Raji (cell line): ENCODE results near the gene S100A13.

Experiments
- POLR2A ChIP-seq: IDR thresholded peaks from 2 replicates; pipeline ENCODE4 v1.6.1; 2011; ENCODE audit warnings: low read depth, low read length, control low read depth; ENCODE audit not compliant: insufficient read depth

S100A13 gene

DNA sequence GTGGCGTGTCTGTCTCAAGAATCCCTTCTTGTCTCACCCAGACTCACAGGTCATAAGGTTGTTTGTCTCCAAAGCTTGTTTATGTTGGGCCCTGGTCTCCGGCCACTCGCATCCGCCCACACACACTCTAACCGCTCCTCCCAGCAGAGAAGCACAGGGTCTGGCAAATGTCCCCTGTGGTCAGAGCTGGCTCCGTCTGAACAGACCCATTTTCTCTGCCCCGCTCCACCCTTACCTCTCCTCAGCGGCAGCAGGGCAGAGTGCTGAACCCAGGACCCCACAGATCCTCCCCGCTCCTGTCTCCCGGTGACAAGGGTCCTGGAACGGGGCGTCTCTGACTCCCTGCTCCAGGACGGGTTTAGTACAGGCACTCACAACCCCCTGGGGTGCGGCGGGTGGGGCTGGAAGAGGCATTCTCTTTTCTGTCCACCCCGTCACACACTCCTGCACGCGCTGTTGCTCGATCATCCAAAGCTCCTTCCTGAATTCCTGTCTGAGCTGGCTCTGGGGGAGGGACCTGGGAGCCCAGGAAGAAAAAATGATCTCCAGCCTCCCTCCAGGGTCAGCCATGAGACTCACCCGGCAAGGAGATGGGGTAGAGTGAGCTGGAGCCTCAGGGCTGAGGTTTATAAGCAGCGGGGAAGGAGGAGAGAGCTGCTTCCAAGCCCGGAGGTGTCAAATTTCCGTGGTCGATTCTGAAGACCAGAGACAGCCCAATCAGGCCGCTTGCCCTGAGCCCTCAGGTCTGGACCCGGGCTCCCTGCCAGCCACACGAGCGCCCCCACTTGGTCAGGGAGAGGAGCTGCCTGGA lies at the start of gene S100A13:
S100A13 (minus strand) TSS at position 602 of the 811 bp plus-strand sequence. CDS start 1,033 bp downstream, outside the sequence.
- TF ChIP-seq POLR2A, result no peak

DNA sequence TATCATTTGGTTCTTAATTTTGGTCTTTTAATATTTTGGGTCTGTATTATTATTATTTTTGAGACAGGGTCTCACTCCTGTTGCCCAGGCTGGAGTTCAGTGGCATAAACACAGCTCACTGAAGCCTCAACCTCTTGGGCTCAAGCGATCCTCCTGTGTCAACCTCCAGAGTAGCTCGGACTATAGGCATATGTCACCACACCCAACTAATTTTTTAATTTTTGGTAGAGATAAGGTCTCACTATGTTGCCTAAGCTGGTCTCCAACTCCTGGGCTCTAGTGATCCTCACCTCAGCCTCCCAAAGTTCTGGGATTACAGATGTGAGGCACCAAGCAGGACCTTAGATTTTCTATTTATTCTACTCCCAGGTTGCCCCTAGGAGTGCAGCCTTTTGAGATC lies 46.2 kb upstream of the S100A13 start:
- no peak for TF ChIP-seq POLR2A

GRCh38 chr1:153670859-153671627 lies 43.7 kb upstream of the S100A13 start, which contains the start of gene ILF2:
Gene ILF2 (minus strand): TSS chr1:153670993. CDS start chr1:153670922, 71 bp downstream.
- peak; percentile 92 for TF ChIP-seq POLR2A

DNA sequence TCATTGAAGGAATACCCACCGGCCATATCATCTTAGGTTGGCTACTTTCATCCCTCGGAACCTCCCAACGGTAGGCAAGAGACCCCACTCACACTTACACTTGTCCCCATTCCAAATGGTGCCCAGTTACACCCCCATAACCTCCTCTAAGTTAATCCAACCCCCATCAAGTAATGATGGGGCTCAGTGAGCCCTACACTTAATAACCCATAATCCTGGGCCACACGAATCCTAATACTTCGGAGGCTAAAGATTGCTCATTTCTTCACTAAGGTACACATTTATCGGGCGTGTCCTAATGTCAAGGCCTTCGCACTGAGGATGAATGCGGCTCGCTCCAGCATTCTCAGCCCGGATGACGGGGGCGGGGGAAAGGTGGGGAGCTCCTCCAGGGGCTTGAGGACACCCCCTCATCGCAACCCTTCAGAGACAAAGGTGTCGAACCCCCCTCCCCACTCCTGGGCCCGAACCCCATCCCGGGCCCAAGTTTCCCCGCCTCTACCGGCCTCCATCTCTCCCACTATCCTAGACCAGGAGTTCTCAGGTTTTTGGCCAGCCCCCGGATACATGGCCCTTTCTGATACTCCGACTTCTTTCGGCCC lies 43.1 kb upstream of the S100A13 start:
- no peak for TF ChIP-seq POLR2A

GRCh38 chr1:153669606-153670005 lies 42.3 kb upstream of the S100A13 start:
- TF ChIP-seq POLR2A, result no peak

- no peak for TF ChIP-seq POLR2A
Observed at GRCh38 chr1:153667439-153667838, 40.1 kb upstream of the S100A13 start.

DNA sequence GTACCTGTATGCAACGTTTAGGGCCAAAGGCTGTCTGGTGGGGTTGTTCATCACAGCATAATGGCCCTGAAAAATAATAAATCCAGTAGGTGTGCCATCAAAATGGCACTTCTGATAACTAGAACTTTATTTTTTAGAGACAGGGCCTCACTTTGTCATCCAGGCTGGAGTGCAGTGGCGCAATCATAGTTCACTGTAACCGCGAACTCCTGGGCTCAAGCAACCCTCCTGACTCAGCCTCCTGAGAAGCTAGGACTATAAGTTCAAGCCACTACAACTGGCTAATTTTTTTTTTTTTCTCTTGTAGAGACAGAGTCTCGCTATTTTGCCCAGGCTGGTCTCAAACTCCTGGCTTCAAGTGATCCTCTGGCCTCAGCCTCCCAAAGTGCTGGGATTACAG lies 35.9 kb upstream of the S100A13 start:
- TF ChIP-seq POLR2A, result no peak

DNA sequence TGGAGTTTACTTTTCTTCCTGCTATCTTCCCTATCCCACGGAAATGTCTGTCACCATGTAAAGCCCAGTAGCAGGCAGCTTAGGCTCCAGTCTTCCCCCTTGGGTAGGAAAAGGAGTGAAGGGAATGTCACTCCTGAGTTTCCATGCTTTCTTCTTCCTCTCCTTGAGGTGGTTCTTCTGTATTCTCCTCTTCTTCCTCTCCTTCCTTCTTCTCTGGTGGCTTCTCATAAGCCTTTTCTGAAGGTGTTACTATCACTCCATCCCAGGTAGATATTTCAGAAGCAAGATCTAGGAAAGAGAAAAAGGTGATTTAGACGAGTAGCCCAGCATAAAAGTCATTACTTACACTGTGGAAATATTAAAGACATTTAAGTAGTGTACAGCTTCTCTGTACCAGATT lies 35.0 kb upstream of the S100A13 start:
- no peak for TF ChIP-seq POLR2A

GRCh38 chr1:153661111-153661708 lies 33.9 kb upstream of the S100A13 start:
- no peak for TF ChIP-seq POLR2A

GRCh38 chr1:153659656-153660055 lies 32.4 kb upstream of the S100A13 start:
- TF ChIP-seq POLR2A, result no peak

DNA sequence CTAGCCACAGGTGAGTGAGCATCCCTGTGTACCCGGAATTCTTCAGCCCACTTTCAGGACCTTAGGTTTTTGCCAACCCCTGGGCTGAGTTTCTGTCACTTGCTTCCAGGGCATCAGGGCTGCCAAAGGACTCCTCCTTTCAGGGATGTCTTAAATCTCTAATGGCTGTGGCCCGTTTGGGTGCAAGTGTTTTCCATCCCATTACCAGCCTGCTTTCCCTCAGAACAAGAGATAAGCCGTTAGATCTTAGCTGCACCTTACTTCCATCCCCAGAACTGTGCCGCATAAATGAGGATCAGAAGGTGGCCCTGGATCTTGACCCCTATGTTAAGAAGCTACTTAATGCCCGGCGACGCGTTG lies 31.9 kb upstream of the S100A13 start:
- no peak for TF ChIP-seq POLR2A

- TF ChIP-seq POLR2A, result peak; percentile 83
Observed at GRCh38 chr1:153658400-153659174, 31.3 kb upstream of the S100A13 start, which contains the start of gene SNAPIN. Gene SNAPIN (plus strand): TSS chr1:153658703. CDS start chr1:153658744, 41 bp downstream.

DNA sequence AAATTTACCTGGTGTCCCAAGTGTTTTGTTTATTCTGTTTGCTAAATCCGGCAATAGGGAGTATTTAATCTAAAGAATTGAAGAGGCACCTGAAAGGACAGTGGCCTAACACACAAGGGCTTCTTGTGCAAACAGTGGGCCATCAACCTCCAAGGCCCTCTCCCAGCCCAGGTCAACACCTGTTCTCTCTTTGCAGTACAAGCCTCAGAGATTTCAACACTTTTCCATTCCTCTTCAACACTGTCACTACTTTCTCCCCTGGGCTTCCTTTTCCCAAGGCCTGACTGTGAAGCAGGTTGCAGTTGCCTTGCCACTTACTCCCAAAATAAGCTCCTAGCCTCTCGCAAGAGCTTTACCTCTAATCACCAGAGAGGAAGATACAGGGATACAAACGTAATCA lies 28.0 kb upstream of the S100A13 start:
- TF ChIP-seq POLR2A, result no peak

DNA sequence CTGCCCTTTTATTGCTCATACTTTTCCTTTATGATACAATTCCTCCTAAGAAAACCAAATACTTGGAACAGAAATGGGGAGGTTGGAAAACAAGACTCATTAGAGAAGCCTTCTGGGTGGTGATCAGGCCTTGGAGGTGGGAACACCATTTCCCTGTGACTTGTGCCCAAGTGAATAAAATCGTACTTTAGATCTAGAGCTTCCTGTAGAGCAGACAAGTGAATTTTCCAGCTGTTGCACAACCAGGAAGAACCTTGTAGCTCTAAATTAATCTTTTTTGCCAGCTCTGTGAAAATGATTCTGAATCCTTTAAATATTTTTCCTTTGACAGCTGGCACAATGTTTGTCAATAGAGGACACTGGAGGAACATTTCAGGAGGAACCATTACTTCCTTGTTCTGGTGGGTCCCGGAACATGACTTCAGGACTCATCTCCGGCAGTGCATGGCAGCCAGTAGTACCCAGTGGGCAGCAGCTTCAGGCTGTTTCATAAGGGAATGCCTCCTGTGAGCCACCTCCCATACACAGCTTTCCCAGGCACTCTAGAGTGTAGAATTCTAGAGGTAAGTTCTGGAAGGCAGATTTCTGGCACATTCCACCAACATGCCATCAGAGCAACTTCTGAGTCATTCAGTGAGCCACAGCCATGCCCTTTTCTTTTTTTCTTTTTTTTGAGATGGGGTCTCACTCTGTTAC lies 25.6 kb upstream of the S100A13 start:
- TF ChIP-seq POLR2A, result no peak
